Activated naive CD4-positive, alpha-beta T cell treated with anti-CD3 and anti-CD28 coated beads, Interleukin-2, amount 50 U/mL, for 72 hours (primary cell): Measurements from ENCODE around the gene MIGA2. TPM values are rescaled to one million over a fixed set of nuclear protein-coding genes. Genes with fewer than 3 reads are reported as not detected.

ENCODE experiments used
- ATAC-seq, 2 donors: fragments of 150-1000 bp; cut with Tn5 transposase; 2 replicates each; pipeline ENCODE4 v1.10.0; 2021; ENCODE audit warnings: mild to moderate bottlenecking in 2 of 2, moderate library complexity in 2 of 2
- DNase-seq, 2 donors: peaks; one replicate each; pipeline ENCODE4 v3.0.0; 2021 to 2022; ENCODE audit warnings: low spot score in 2 of 2
- H3K27ac Mint-ChIP-seq, 2 donors: one replicate each; pipeline ENCODE4 v1.8.0; 2022; ENCODE audit warnings: mild to moderate bottlenecking in 2 of 2, mixed read lengths in 2 of 2
- H3K36me3 Mint-ChIP-seq, 2 donors: one replicate each; pipeline ENCODE4 v1.8.0; 2022; ENCODE audit warnings: mixed read lengths in 2 of 2
- H3K9me3 Mint-ChIP-seq, 2 donors: one replicate each; pipeline ENCODE4 v1.8.0; 2022; ENCODE audit warnings: mixed read lengths in 2 of 2
- total RNA-seq, 2 donors: library from RNA; stranded (reverse); gene quantifications; one replicate each; pipeline ENCODE4 v1.2.3, GENCODE V29; 2022

Gene MIGA2
- total RNA-seq, 2 donors from 2014 or later, result 30.4 to 79.3 TPM

- no peaks in the 10 kb centered on the region for H3K9me3 Mint-ChIP-seq
- no peak overlapping the region for H3K27ac Mint-ChIP-seq
- H3K36me3 Mint-ChIP-seq, result no peaks in the 10 kb centered on the region
- ATAC-seq (peak in 1 of 2 donors; percentile 43), DNase-seq (no peak)
Measured at GRCh38 chr9:129058965-129059795, 22.8 kb downstream of the MIGA2 start.

GRCh38 chr9:129059796-129060785 lies 23.7 kb downstream of the MIGA2 start:
- H3K36me3 Mint-ChIP-seq, result no peaks in the 10 kb centered on the region
- ATAC-seq, result no peak
- H3K27ac Mint-ChIP-seq, result peak overlapping the region in 1 of 2 donors; percentile 60
- H3K9me3 Mint-ChIP-seq, result no peaks in the 10 kb centered on the region
- DNase-seq, result no peak

- no peaks in the 10 kb centered on the region for H3K9me3 Mint-ChIP-seq
- H3K36me3 Mint-ChIP-seq, result peaks cover 0 to 5% of the 10 kb centered on the region in 2 donors
- peak overlapping the region in 1 of 2 donors; percentile 50 for H3K27ac Mint-ChIP-seq
- ATAC-seq, result no peak
- DNase-seq, result no peak
Measured at GRCh38 chr9:129060991-129061390, 24.6 kb downstream of the MIGA2 start.

GRCh38 chr9:129063061-129063460 lies 26.6 kb downstream of the MIGA2 start:
- DNase-seq, result no peak
- no peak for ATAC-seq
- no peak overlapping the region for H3K27ac Mint-ChIP-seq
- peaks cover 0 to 6% of the 10 kb centered on the region in 2 donors for H3K36me3 Mint-ChIP-seq
- H3K9me3 Mint-ChIP-seq, result no peaks in the 10 kb centered on the region

- no peak for ATAC-seq
- Mint-ChIP-seq H3K36me3 (peaks cover 0 to 12% of the 10 kb centered on the region in 2 donors), H3K9me3 (no peaks in the 10 kb centered on the region), H3K27ac (no peak overlapping the region)
- no peak for DNase-seq
Measured at GRCh38 chr9:129064499-129064908, 28.1 kb downstream of the MIGA2 start.

GRCh38 chr9:129068110-129068509 lies 31.7 kb downstream of the MIGA2 start:
- peak overlapping the region; percentile 79 to 98 for H3K27ac Mint-ChIP-seq
- peaks cover 0 to 12% of the 10 kb centered on the region in 2 donors for H3K36me3 Mint-ChIP-seq

GRCh38 chr9:129068990-129069861 lies 32.8 kb downstream of the MIGA2 start:
- ATAC-seq (peak; percentile 87 to 96), DNase-seq (peak; percentile 44 to 74)
- H3K27ac Mint-ChIP-seq, result peak overlapping the region; percentile 79 to 98
- H3K36me3 Mint-ChIP-seq, result peaks cover 0 to 12% of the 10 kb centered on the region in 2 donors
- H3K9me3 Mint-ChIP-seq, result no peaks in the 10 kb centered on the region

More at GRCh38 chr9:129068110-129068509, 31.7 kb downstream of the MIGA2 start:
- no peaks in the 10 kb centered on the region for H3K9me3 Mint-ChIP-seq
- no peak for DNase-seq
- no peak for ATAC-seq

- Mint-ChIP-seq H3K9me3 (no peaks in the 10 kb centered on the region), H3K36me3 (peaks cover 0 to 12% of the 10 kb centered on the region in 2 donors), H3K27ac (peak overlapping the region; percentile 79 to 88)
- DNase-seq, result no peak
- ATAC-seq, result no peak
Measured at GRCh38 chr9:129069862-129070641, 33.6 kb downstream of the MIGA2 start.

- Mint-ChIP-seq H3K36me3 (peaks cover 0 to 8% of the 10 kb centered on the region in 2 donors), H3K9me3 (no peaks in the 10 kb centered on the region), H3K27ac (peak overlapping the region in 1 of 2 donors; percentile 36)
- DNase-seq (no peak), ATAC-seq (no peak)
Measured at GRCh38 chr9:129070696-129071525, 34.5 kb downstream of the MIGA2 start.

- DNase-seq (no peak), ATAC-seq (no peak)
- no peak overlapping the region for H3K27ac Mint-ChIP-seq
- H3K9me3 Mint-ChIP-seq, result no peaks in the 10 kb centered on the region
- peaks cover 0 to 6% of the 10 kb centered on the region in 2 donors for H3K36me3 Mint-ChIP-seq
Measured at GRCh38 chr9:129071526-129072126, 35.2 kb downstream of the MIGA2 start.

- Mint-ChIP-seq H3K36me3 (peaks cover 0 to 6% of the 10 kb centered on the region in 2 donors), H3K9me3 (no peaks in the 10 kb centered on the region), H3K27ac (no peak overlapping the region)
- ATAC-seq, result no peak
- no peak for DNase-seq
Measured at GRCh38 chr9:129072171-129072570, 35.7 kb downstream of the MIGA2 start.

GRCh38 chr9:129073404-129073803 lies 37.0 kb downstream of the MIGA2 start:
- peak overlapping the region in 1 of 2 donors; percentile 51 for H3K27ac Mint-ChIP-seq
- ATAC-seq, result no peak
- DNase-seq, result no peak
- no peaks in the 10 kb centered on the region for H3K9me3 Mint-ChIP-seq
- peaks cover 0 to 6% of the 10 kb centered on the region in 2 donors for H3K36me3 Mint-ChIP-seq

- H3K36me3 Mint-ChIP-seq, result no peaks in the 10 kb centered on the region
- DNase-seq, result no peak
- no peak for ATAC-seq
- no peaks in the 10 kb centered on the region for H3K9me3 Mint-ChIP-seq
- H3K27ac Mint-ChIP-seq, result no peak overlapping the region
Measured at GRCh38 chr9:129074106-129074505, 37.7 kb downstream of the MIGA2 start.

- Mint-ChIP-seq H3K9me3 (no peaks in the 10 kb centered on the region), H3K27ac (no peak overlapping the region), H3K36me3 (no peaks in the 10 kb centered on the region)
- DNase-seq (no peak), ATAC-seq (no peak)
Measured at GRCh38 chr9:129075996-129076639, 39.7 kb downstream of the MIGA2 start.
